PC-9 (cell line): ENCODE measurements around the gene B3GALT6.

Experiments used
- CTCF ChIP-seq: fragments of 200-600 bp; sonication (generic); conservative IDR thresholded peaks from 2 replicates; pipeline ENCODE4 v1.6.1; 2017; ENCODE audit warnings: mixed run types, antibody characterized with exemption, mild to moderate bottlenecking, moderate library complexity
- EZH2 ChIP-seq: fragments of 200-600 bp; sonication (generic); IDR thresholded peaks from 2 replicates; pipeline ENCODE4 v1.8.0; 2017; ENCODE audit warnings: antibody characterized with exemption, low read depth

DNA sequence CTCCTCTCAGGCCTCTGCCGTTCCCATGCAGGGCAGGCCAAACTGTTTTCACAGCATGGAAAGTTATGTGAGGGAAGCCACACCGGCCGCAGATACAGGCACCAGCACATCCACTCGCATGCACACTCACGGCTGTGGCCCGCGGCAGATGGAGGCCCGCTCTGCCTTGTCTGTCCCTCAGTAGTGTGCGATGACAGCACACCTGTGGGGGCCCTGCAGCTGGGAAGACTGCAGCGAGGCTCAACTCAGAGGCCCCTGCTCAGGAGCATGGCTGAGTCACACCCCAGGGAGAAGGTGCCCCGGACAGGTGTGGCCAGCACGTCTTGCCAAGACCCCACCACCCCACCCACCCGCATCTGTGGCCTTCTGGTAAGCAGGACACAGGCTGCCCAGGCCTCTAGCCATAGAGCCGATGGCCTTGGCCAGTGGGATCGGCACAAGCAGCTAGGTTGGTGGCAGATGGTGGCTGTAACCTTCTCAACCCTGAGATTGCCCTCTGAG, 42.9 kb downstream of the B3GALT6 start:
- TF ChIP-seq CTCF, result no peak
- no peak for TF ChIP-seq EZH2
